HCT116 (cell line): Measurements from ENCODE around the gene CAST. TPM values are rescaled to one million over a fixed set of nuclear protein-coding genes. Genes with fewer than 3 reads are reported as not detected.

ENCODE experiments used
- ATAC-seq: fragments of 200-7000 bp; cut with Tn5 transposase; 2 replicates; pipeline ENCODE4 v1.9.1; 2020; ENCODE audit warnings: mild to moderate bottlenecking, moderate library complexity
- BruUV-seq: library from RNA; stranded (reverse); fragments of 400-500 nt; replicated peaks from 2 replicates; lab custom pipeline; 2021; lab: Mats Ljungman, UMichigan
- CTCF ChIA-PET: fragments of 300-600 bp; sonication (Branson Sonifier 250); formaldehyde crosslinking; loops from one replicate; lab custom pipeline; 2021; ENCODE audit warnings: antibody characterized with exemption; lab: Charles Lee
- POLR2A ChIA-PET: fragments of 300-600, 350-600 bp; sonication (Branson Sonifier 250); formaldehyde crosslinking; loops from one replicate; lab custom pipeline; 2021; ENCODE audit warnings: antibody characterized with exemption; lab: Charles Lee
- RAD21 ChIA-PET, 2 experiments: fragments of 300-600 bp; sonication (Branson Sonifier 250); formaldehyde crosslinking; loops; one replicate each; lab custom pipeline; 2023; ENCODE audit warnings: low total read pairs in 2 of 2; ENCODE audit not compliant: uncharacterized antibody in 2 of 2, unreplicated experiment in 2 of 2, low non-redundant PET in 1 of 2; lab: Charles Lee
- DNase-seq: peaks from one replicate; pipeline ENCODE4 v3.0.0-alpha.2; 2010; ENCODE audit warnings: low read depth, low spot score
- H2AFZ ChIP-seq: fragments of 200-600 bp; shearing (Covaris generic), sonication (generic); 2 replicates; pipeline ENCODE4 v1.6.1; 2017; ENCODE audit warnings: low read depth, mixed run types, mixed read lengths, antibody characterized with exemption, low read length; ENCODE audit not compliant: poor library complexity, severe bottlenecking
- H3K27ac ChIP-seq: 2 replicates; pipeline ENCODE4 v1.5.1; 2012; ENCODE audit warnings: low read depth, low read length
- H3K27me3 ChIP-seq: fragments of 200-600 bp; sonication (generic); 2 replicates; pipeline ENCODE4 v1.6.1; 2016; ENCODE audit warnings: mixed run types, low read length, mixed read lengths; ENCODE audit not compliant: insufficient read depth
- H3K36me3 ChIP-seq, 2 experiments: fragments of 200-500 bp in 1 of 2; fragments of 200-600 bp in 1 of 2; sonication (Bioruptor generic) in 1 of 2; sonication (generic) in 1 of 2; 2 replicates each; pipeline versions ENCODE4 v1.5.1 to v1.6.1; 2014 to 2016; ENCODE audit warnings: low read length in 2 of 2, inconsistent platforms in 1 of 2, mixed read lengths in 1 of 2, mixed run types in 1 of 2; ENCODE audit not compliant: insufficient read depth in 2 of 2, control insufficient read depth in 1 of 2
- H3K4me1 ChIP-seq, 2 experiments: fragments of 200-600 bp in 1 of 2; sonication (generic) in 1 of 2; 2 replicates each; pipeline versions ENCODE4 v1.5.1 to v1.6.1; 2012 to 2017; ENCODE audit warnings: low read length in 2 of 2, inconsistent platforms in 1 of 2, mild to moderate bottlenecking in 1 of 2, mixed read lengths in 1 of 2, mixed run types in 1 of 2, moderate library complexity in 1 of 2; ENCODE audit not compliant: insufficient read depth in 2 of 2, control insufficient read depth in 1 of 2
- H3K4me2 ChIP-seq: fragments of 200-600 bp; sonication (generic); 2 replicates; pipeline ENCODE4 v1.6.1; 2017; ENCODE audit warnings: mixed run types, low read length, mixed read lengths
- H3K4me3 ChIP-seq, 2 experiments: fragments of 200-600 bp in 1 of 2; sonication (generic) in 1 of 2; replicated peaks in 1 of 2; 2 replicates each; pipeline ENCODE4 v1.5.1; 2011 to 2016; ENCODE audit warnings: low read length in 2 of 2, control low read depth in 1 of 2, low read depth in 1 of 2, mild to moderate bottlenecking in 1 of 2, mixed read lengths in 1 of 2, mixed run types in 1 of 2
- H3K79me2 ChIP-seq: fragments of 200-600 bp; sonication (generic); 2 replicates; pipeline ENCODE4 v1.6.1; 2017; ENCODE audit warnings: mild to moderate bottlenecking, mixed run types, low read length, moderate library complexity, mixed read lengths; ENCODE audit not compliant: insufficient read depth
- H3K9ac ChIP-seq: fragments of 200-600 bp; sonication (generic); 2 replicates; pipeline ENCODE4 v1.6.1; 2016; ENCODE audit warnings: low read length, mixed read lengths
- H3K9me2 ChIP-seq: fragments of 200-600 bp; sonication (generic), shearing (Covaris generic); 2 replicates; pipeline ENCODE4 v1.6.1; 2017; ENCODE audit warnings: mixed run types, mild to moderate bottlenecking, moderate library complexity; ENCODE audit not compliant: insufficient read depth
- H3K9me3 ChIP-seq, 2 experiments: fragments of 200-500 bp in 1 of 2; fragments of 200-600 bp in 1 of 2; sonication (Bioruptor generic) in 1 of 2; sonication (generic) in 1 of 2; 2 replicates each; pipeline ENCODE4 v1.6.1; 2014 to 2017; ENCODE audit warnings: low read length in 2 of 2, mixed read lengths in 2 of 2, inconsistent platforms in 1 of 2, low read depth in 1 of 2, mild to moderate bottlenecking in 1 of 2, mixed run types in 1 of 2, moderate library complexity in 1 of 2; ENCODE audit not compliant: control insufficient read depth in 1 of 2, insufficient read depth in 1 of 2
- H4K20me1 ChIP-seq: fragments of 200-600 bp; sonication (generic), shearing (Covaris generic); 2 replicates; pipeline ENCODE4 v1.6.1; 2017; ENCODE audit warnings: mixed run types, mild to moderate bottlenecking, moderate library complexity; ENCODE audit not compliant: insufficient read depth
- CBX3 ChIP-seq: IDR thresholded peaks from 2 replicates; pipeline ENCODE4 v1.6.1; 2012; ENCODE audit warnings: low read depth
- EGR1 ChIP-seq: IDR thresholded peaks from 2 replicates; pipeline ENCODE4 v1.6.1; 2012; ENCODE audit warnings: low read depth
- ELF1 ChIP-seq: IDR thresholded peaks from 2 replicates; pipeline ENCODE4 v1.6.1; 2012; ENCODE audit warnings: low read depth, borderline replicate concordance
- REST ChIP-seq: IDR thresholded peaks from 2 replicates; pipeline ENCODE4 v1.6.1; 2012; ENCODE audit warnings: low read depth
- SRF ChIP-seq: IDR thresholded peaks from 2 replicates; pipeline ENCODE4 v1.6.1; 2012; ENCODE audit warnings: low read depth
- YY1 ChIP-seq: IDR thresholded peaks from 2 replicates; pipeline ENCODE4 v1.6.1; 2011; ENCODE audit warnings: low read length, low read depth, moderate library complexity, mild to moderate bottlenecking; ENCODE audit not compliant: insufficient replicate concordance; ENCODE audit errors: extremely low read depth
- intact Hi-C: fragments of 100-400 bp; cut with micrococcal nuclease; formaldehyde crosslinking; loops from 2 replicates; pipeline ENCODE4 v1.10.0; 2022
- total RNA-seq: library from RNA; stranded (reverse); gene quantifications from one replicate; pipeline ENCODE4 v1.2.1, GENCODE V29; 2021; ENCODE audit not compliant: unreplicated experiment

The CAST gene
- total RNA-seq, 1 experiment from 2014 or later: 142 TPM

GRCh38 chr5:96753017-96753397 is 90.8 kb downstream of the CAST start:
- RAD21 ChIA-PET: interaction anchor here (0.6 to 1.0 kb wide), 5 partner anchors 116 to 413 kb away, joined by 3 to 6 read pairs (median 4); partner anchors contain the start of gene LIX1 (in 1 of the 2)
- no TSS peak for BruUV-seq

More at GRCh38 chr5:96753017-96753397, 90.8 kb downstream of the CAST start:
- Histone ChIP-seq H3K9me2 (no peaks in the 10 kb centered on the region), H3K4me1 (no peaks in the 10 kb centered on the region), H3K79me2 (no peaks in the 10 kb centered on the region), H3K36me3 (peaks cover 24 to 31% of the 10 kb centered on the region in 2 experiments), H3K27ac (no peak overlapping the region), H3K4me3 (no peak overlapping the region), H4K20me1 (no peaks in the 10 kb centered on the region), H3K27me3 (no peaks in the 10 kb centered on the region), H3K9ac (no peak overlapping the region), H3K9me3 (no peaks in the 10 kb centered on the region), H3K4me2 (no peak overlapping the region), H2AFZ (no peak overlapping the region)
- DNase-seq (no peak), ATAC-seq (no peak)
- CTCF ChIA-PET: interaction anchor here (0.6 to 1.6 kb wide), 24 partner anchors 10 to 1672 kb away, joined by 3 to 22 read pairs (median 4); partner anchors contain the start of genes LIX1 and LNPEP
- POLR2A ChIA-PET: no interaction called here
- intact Hi-C loops: loop anchor here (5.0 kb wide), 3 partner anchors 184 to 389 kb away; partner anchors contain the start of genes LIX1 and LNPEP
- TF ChIP-seq EGR1 (no peak), YY1 (no peak), CBX3 (no peak), ELF1 (no peak), REST (no peak), SRF (no peak)
